WTC11 (cell line): ENCODE results near the gene FBXO9. TPM values are rescaled to one million over a fixed set of nuclear protein-coding genes. Genes with fewer than 3 reads are reported as not detected.

Experiments used
- ATAC-seq: fragments of 200-7000 bp; cut with Tn5 transposase; 2 replicates; pipeline ENCODE4 v1.10.0; 2021; ENCODE audit warnings: mild to moderate bottlenecking, moderate library complexity
- CTCF ChIA-PET: fragments of 300-600 bp; sonication (Branson Sonifier 250); formaldehyde crosslinking; loops from one replicate; lab custom pipeline; 2021; ENCODE audit warnings: antibody characterized with exemption; lab: Charles Lee
- POLR2A ChIA-PET: fragments of 350-600 bp; sonication (Branson Sonifier 250); formaldehyde crosslinking; loops from one replicate; lab custom pipeline; 2021; ENCODE audit warnings: antibody characterized with exemption; lab: Charles Lee
- DNase-seq: peaks from one replicate; pipeline ENCODE4 v3.0.0; 2021; ENCODE audit warnings: low spot score
- H3K27ac Mint-ChIP-seq: 2 replicates; pipeline ENCODE4 v1.8.0; 2021; ENCODE audit warnings: mixed read lengths
- H3K27me3 Mint-ChIP-seq: 2 replicates; pipeline ENCODE4 v1.8.0; 2021; ENCODE audit warnings: low read depth, mild to moderate bottlenecking, moderate library complexity, mixed read lengths
- H3K36me3 Mint-ChIP-seq: 2 replicates; pipeline ENCODE4 v1.8.0; 2021; ENCODE audit warnings: mixed read lengths
- H3K4me1 Mint-ChIP-seq: 2 replicates; pipeline ENCODE4 v1.8.0; 2022; ENCODE audit warnings: mixed read lengths
- H3K4me3 Mint-ChIP-seq: 2 replicates; pipeline ENCODE4 v1.8.0; 2021; ENCODE audit warnings: mild to moderate bottlenecking, moderate library complexity, mixed read lengths
- H3K9me3 Mint-ChIP-seq: 2 replicates; pipeline ENCODE4 v1.8.0; 2021; ENCODE audit warnings: mixed read lengths
- ELF4 ChIP-seq: sonication (generic); formaldehyde crosslinking; IDR thresholded peaks from 2 replicates; pipeline ENCODE4 v1.8.1; 2022; ENCODE audit warnings: low read depth, mild to moderate bottlenecking, moderate library complexity, missing genetic modification reagents
- FOXP1 ChIP-seq: sonication (generic); formaldehyde crosslinking; IDR thresholded peaks from 2 replicates; pipeline ENCODE4 v1.8.0; 2022; ENCODE audit warnings: missing genetic modification reagents, mild to moderate bottlenecking, moderate library complexity, borderline replicate concordance
- HMGA2 ChIP-seq: fragments of 250-450 bp; sonication (Bioruptor Pico); IDR thresholded peaks from 2 replicates; pipeline ENCODE4 v1.4.0; 2021; ENCODE audit warnings: mild to moderate bottlenecking, moderate library complexity
- IRF2 ChIP-seq: sonication (generic); formaldehyde crosslinking; IDR thresholded peaks from 2 replicates; pipeline ENCODE4 v1.8.0; 2022; ENCODE audit warnings: low read depth, missing genetic modification reagents, borderline replicate concordance
- JUN ChIP-seq: sonication (generic); formaldehyde crosslinking; IDR thresholded peaks from 2 replicates; pipeline ENCODE4 v1.8.0; 2023; ENCODE audit warnings: mild to moderate bottlenecking, missing genetic modification reagents
- KAT7 ChIP-seq: sonication (generic); formaldehyde crosslinking; IDR thresholded peaks from 2 replicates; pipeline ENCODE4 v1.8.1; 2023; ENCODE audit warnings: missing genetic modification reagents, mild to moderate bottlenecking, borderline replicate concordance
- MYBL2 ChIP-seq: sonication (generic); formaldehyde crosslinking; IDR thresholded peaks from 2 replicates; pipeline ENCODE4 v1.8.1; 2023; ENCODE audit warnings: mild to moderate bottlenecking, moderate library complexity, missing genetic modification reagents
- NFATC4 ChIP-seq: fragments of 250-450 bp; sonication (Bioruptor Pico); IDR thresholded peaks from 2 replicates; pipeline ENCODE4 v1.9.0; 2021; ENCODE audit warnings: mild to moderate bottlenecking
- NFE2L1 ChIP-seq: sonication (generic); formaldehyde crosslinking; IDR thresholded peaks from 2 replicates; pipeline ENCODE4 v1.8.1; 2023; ENCODE audit warnings: missing genetic modification reagents
- SMAD3 ChIP-seq: sonication (generic); formaldehyde crosslinking; IDR thresholded peaks from 2 replicates; pipeline ENCODE4 v1.8.0; 2022; ENCODE audit warnings: missing genetic modification reagents, mild to moderate bottlenecking, borderline replicate concordance
- SP1 ChIP-seq: sonication (generic); formaldehyde crosslinking; conservative IDR thresholded peaks from 2 replicates; pipeline ENCODE4 v1.8.1; 2022; ENCODE audit warnings: missing genetic modification reagents
- TP53 ChIP-seq: sonication (generic); formaldehyde crosslinking; IDR thresholded peaks from 2 replicates; pipeline ENCODE4 v1.8.1; 2023; ENCODE audit warnings: mild to moderate bottlenecking, missing genetic modification reagents
- ZNF219 ChIP-seq: sonication (generic); formaldehyde crosslinking; IDR thresholded peaks from 2 replicates; pipeline ENCODE4 v1.8.0; 2023; ENCODE audit warnings: missing genetic modification reagents, mild to moderate bottlenecking, borderline replicate concordance
- ZNF317 ChIP-seq: sonication (generic); formaldehyde crosslinking; IDR thresholded peaks from 2 replicates; pipeline ENCODE4 v1.8.1; 2023; ENCODE audit warnings: low read depth, mild to moderate bottlenecking, moderate library complexity, missing genetic modification reagents, borderline replicate concordance
- total RNA-seq: library from RNA; stranded (reverse); gene quantifications from 3 replicates; pipeline ENCODE4 v1.2.3, GENCODE V29; 2021
- TF ChIP-seq, protein P1 (sequence below): sonication (generic); formaldehyde crosslinking; IDR thresholded peaks from 2 replicates; pipeline ENCODE4 v1.8.1; 2022; ENCODE audit warnings: missing genetic modification reagents, borderline replicate concordance
- TF ChIP-seq, protein P2 (sequence below): sonication (generic); formaldehyde crosslinking; IDR thresholded peaks from 2 replicates; pipeline ENCODE4 v1.8.0; 2022; ENCODE audit warnings: mild to moderate bottlenecking, missing genetic modification reagents
- TF ChIP-seq, protein P3 (sequence below): fragments of 250-450 bp; sonication (Bioruptor Pico); IDR thresholded peaks from 2 replicates; pipeline ENCODE4 v1.9.0; 2021; ENCODE audit warnings: mild to moderate bottlenecking
- TF ChIP-seq, protein P4 (sequence below): sonication (generic); formaldehyde crosslinking; IDR thresholded peaks from 2 replicates; pipeline ENCODE4 v1.8.1; 2023; ENCODE audit warnings: mild to moderate bottlenecking, missing genetic modification reagents

The FBXO9 gene
- total RNA-seq, 1 experiment from 2014 or later: 54.4 TPM

DNA sequence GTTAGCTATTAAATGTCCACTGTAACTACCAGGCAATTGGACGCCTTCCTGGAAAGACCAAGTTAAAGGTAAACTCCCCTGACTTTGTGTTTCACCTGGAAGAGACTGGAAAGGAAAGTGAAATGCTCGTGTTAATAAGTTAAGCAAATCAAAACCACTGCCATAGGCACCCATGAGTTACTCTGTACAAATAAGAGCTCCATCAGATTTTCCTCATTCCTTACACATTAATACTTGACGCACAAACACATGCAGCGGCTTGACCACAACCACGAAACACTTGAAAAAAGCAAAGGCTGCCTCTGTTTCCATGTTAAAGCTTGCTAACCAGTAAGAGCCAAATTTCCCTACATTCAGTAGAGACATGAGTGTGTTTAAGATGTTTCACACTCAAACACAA lies 63.6 kb downstream of the FBXO9 start:
- ChIA-PET POLR2A (interaction anchor here (0.6 kb wide), 1 partner anchor 30 kb away, joined by 4 read pairs; no protein-coding TSS in a partner anchor), CTCF (no interaction called here)
- H3K4me3 Mint-ChIP-seq: no peak overlapping the region
- H3K27ac Mint-ChIP-seq: no peak overlapping the region
- no peaks in the 10 kb centered on the region for H3K36me3 Mint-ChIP-seq
- no peaks in the 10 kb centered on the region for H3K9me3 Mint-ChIP-seq
- no peaks in the 10 kb centered on the region; the same call in 1 of the 2 replicates for H3K27me3 Mint-ChIP-seq
- ATAC-seq (no peak), DNase-seq (no peak)
- H3K4me1 Mint-ChIP-seq: peaks cover 4% of the 10 kb centered on the region
- no peak for TF ChIP-seq ZNF219 (CRISPR knock-in tag)
- no peak for TF ChIP-seq MYBL2 (CRISPR knock-in tag)
- TF ChIP-seq SMAD3 (CRISPR knock-in tag): no peak

DNA sequence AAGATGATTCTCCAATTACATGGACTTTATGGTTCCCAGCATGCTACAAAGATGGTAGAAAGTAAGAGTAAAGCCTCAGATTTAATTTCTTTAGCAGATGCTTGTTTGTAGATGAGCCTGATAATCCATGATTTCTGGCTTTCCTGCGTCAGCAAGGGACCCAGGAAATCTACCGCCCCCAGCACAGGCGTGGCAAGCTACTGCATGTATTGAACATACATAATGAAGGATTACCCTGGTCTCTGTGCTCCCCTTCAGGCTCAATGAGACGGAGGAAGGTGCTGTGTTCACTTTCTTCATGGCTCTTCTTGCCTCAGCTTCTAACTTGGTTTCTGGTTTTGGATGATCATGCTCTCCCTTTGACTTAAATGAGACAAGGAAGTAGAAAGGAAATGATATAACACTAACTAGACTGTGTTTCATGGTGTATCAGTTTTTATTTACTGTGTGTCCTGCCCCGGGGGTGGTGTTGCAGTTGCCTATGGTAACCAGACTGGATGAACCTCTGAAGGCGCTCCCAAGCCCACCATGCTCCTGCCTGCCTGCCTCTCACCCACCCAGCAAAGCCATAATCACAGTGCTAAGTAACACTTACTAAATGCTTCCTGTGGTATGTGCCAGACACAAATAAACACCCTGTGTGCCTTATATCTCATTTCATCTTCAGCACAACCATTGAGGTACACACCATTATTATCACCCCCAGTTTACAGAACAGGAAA lies 65.5 kb downstream of the FBXO9 start:
- ChIA-PET POLR2A (no interaction called here), CTCF (no interaction called here)
- no peak overlapping the region for H3K27ac Mint-ChIP-seq
- H3K4me3 Mint-ChIP-seq: no peak overlapping the region
- ATAC-seq (no peak), DNase-seq (no peak)
- no peaks in the 10 kb centered on the region for H3K9me3 Mint-ChIP-seq
- H3K36me3 Mint-ChIP-seq: no peaks in the 10 kb centered on the region
- 0 out of 2 replicates have a peak, but pooled peaks cover 2% of the 10 kb centered on the region for H3K4me1 Mint-ChIP-seq
- no peaks in the 10 kb centered on the region; the same call in 1 of the 2 replicates for H3K27me3 Mint-ChIP-seq
- TF ChIP-seq, protein P1, sequence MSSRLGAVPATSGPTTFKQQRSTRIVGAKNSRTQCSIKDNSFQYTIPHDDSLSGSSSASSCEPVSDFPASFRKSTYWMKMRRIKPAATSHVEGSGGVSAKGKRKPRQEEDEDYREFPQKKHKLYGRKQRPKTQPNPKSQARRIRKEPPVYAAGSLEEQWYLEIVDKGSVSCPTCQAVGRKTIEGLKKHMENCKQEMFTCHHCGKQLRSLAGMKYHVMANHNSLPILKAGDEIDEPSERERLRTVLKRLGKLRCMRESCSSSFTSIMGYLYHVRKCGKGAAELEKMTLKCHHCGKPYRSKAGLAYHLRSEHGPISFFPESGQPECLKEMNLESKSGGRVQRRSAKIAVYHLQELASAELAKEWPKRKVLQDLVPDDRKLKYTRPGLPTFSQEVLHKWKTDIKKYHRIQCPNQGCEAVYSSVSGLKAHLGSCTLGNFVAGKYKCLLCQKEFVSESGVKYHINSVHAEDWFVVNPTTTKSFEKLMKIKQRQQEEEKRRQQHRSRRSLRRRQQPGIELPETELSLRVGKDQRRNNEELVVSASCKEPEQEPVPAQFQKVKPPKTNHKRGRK: no peak
- no peak for TF ChIP-seq NFE2L1 (CRISPR knock-in tag)
- TF ChIP-seq HMGA2 (CRISPR knock-in tag): no peak
- no peak for TF ChIP-seq SP1
- TF ChIP-seq SMAD3 (CRISPR knock-in tag): no peak
- TF ChIP-seq KAT7: no peak

DNA sequence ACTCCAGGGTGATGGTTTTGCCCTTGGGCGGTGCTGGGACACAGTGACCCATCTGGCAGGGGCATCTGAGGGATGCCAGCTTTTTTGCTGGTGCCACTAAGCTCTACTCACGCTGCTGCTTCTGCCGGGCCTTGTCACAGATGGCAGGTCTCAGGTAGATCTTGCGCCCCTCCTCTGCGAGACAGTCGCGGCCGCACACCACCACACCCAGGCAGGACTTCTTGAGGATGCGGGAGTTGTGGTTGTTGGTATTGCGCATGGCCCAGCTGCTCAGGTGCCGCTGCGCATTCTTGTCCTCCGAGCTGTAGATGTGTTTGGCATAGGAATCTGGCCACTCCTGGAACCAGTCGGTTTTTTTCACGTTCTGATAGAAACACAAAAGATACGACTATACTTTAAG lies 68.8 kb downstream of the FBXO9 start:
- no peaks in the 10 kb centered on the region for H3K36me3 Mint-ChIP-seq
- H3K4me3 Mint-ChIP-seq: no peak overlapping the region
- CTCF ChIA-PET: no interaction called here
- ATAC-seq (no peak), DNase-seq (no peak)
- no peaks in the 10 kb centered on the region for H3K27me3 Mint-ChIP-seq
- H3K27ac Mint-ChIP-seq: no peak overlapping the region
- H3K9me3 Mint-ChIP-seq: no peaks in the 10 kb centered on the region
- 0 out of 2 replicates have a peak, but pooled peaks cover 4% of the 10 kb centered on the region for H3K4me1 Mint-ChIP-seq
- no peak for TF ChIP-seq FOXP1 (CRISPR knock-in tag)
- TF ChIP-seq, protein P2, sequence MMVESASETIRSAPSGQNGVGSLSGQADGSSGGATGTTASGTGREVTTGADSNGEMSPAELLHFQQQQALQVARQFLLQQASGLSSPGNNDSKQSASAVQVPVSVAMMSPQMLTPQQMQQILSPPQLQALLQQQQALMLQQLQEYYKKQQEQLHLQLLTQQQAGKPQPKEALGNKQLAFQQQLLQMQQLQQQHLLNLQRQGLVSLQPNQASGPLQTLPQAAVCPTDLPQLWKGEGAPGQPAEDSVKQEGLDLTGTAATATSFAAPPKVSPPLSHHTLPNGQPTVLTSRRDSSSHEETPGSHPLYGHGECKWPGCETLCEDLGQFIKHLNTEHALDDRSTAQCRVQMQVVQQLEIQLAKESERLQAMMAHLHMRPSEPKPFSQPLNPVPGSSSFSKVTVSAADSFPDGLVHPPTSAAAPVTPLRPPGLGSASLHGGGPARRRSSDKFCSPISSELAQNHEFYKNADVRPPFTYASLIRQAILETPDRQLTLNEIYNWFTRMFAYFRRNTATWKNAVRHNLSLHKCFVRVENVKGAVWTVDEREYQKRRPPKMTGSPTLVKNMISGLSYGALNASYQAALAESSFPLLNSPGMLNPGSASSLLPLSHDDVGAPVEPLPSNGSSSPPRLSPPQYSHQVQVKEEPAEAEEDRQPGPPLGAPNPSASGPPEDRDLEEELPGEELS (CRISPR knock-in tag): no peak
- TF ChIP-seq, protein P3, sequence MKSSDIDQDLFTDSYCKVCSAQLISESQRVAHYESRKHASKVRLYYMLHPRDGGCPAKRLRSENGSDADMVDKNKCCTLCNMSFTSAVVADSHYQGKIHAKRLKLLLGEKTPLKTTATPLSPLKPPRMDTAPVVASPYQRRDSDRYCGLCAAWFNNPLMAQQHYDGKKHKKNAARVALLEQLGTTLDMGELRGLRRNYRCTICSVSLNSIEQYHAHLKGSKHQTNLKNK (CRISPR knock-in tag): no peak
- TF ChIP-seq, protein P4, sequence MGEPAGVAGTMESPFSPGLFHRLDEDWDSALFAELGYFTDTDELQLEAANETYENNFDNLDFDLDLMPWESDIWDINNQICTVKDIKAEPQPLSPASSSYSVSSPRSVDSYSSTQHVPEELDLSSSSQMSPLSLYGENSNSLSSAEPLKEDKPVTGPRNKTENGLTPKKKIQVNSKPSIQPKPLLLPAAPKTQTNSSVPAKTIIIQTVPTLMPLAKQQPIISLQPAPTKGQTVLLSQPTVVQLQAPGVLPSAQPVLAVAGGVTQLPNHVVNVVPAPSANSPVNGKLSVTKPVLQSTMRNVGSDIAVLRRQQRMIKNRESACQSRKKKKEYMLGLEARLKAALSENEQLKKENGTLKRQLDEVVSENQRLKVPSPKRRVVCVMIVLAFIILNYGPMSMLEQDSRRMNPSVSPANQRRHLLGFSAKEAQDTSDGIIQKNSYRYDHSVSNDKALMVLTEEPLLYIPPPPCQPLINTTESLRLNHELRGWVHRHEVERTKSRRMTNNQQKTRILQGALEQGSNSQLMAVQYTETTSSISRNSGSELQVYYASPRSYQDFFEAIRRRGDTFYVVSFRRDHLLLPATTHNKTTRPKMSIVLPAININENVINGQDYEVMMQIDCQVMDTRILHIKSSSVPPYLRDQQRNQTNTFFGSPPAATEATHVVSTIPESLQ (CRISPR knock-in tag): no peak
- no peak for TF ChIP-seq NFATC4 (CRISPR knock-in tag)
- TF ChIP-seq ELF4: no peak
- no peak for TF ChIP-seq JUN (CRISPR knock-in tag)
- TF ChIP-seq ZNF317 (CRISPR knock-in tag): no peak
- TF ChIP-seq TP53: no peak
- TF ChIP-seq IRF2 (CRISPR knock-in tag): no peak
- POLR2A ChIA-PET: no interaction called here
